Suprapubic skin (tissue), 4 donors: Measurements from ENCODE around the gene WDR54. TPM values are rescaled to one million over a fixed set of nuclear protein-coding genes. Genes with fewer than 3 reads are reported as not detected.

Source experiments
- DNase-seq, 2 donors: peaks; one replicate each; pipeline ENCODE4 v3.0.0-alpha.2; 2019; ENCODE audit warnings: low spot score in 2 of 2
- H3K27ac ChIP-seq: fragments of 200-600 bp; sonication (generic); one replicate; pipeline ENCODE4 v1.5.1; 2019
- H3K27me3 ChIP-seq: fragments of 200-600 bp; sonication (generic); one replicate; pipeline ENCODE4 v1.5.1; 2019
- H3K36me3 ChIP-seq: fragments of 200-600 bp; sonication (generic); one replicate; pipeline ENCODE4 v1.5.1; 2019
- H3K4me1 ChIP-seq: fragments of 200-600 bp; sonication (generic); one replicate; pipeline ENCODE4 v1.5.1; 2019
- H3K4me3 ChIP-seq: fragments of 200-600 bp; sonication (generic); one replicate; pipeline ENCODE4 v1.5.1; 2019; ENCODE audit warnings: mild to moderate bottlenecking
- H3K9me3 ChIP-seq: fragments of 200-600 bp; sonication (generic); one replicate; pipeline ENCODE4 v1.5.1; 2019
- CTCF ChIP-seq, 2 donors: fragments of 200-600 bp in 1 of 2; fragments of 450-650 bp in 1 of 2; sonication (generic) in 1 of 2; IDR thresholded peaks; one replicate each; pipeline ENCODE4 v1.5.1; 2016 to 2019; ENCODE audit warnings: antibody characterized with exemption in 2 of 2, mild to moderate bottlenecking in 1 of 2, moderate library complexity in 1 of 2
- EP300 ChIP-seq: sonication (generic); formaldehyde crosslinking; IDR thresholded peaks from one replicate; pipeline ENCODE4 v1.6.1; 2017; ENCODE audit warnings: antibody characterized with exemption
- POLR2A ChIP-seq, 2 donors: fragments of 450-650 bp; IDR thresholded peaks; one replicate each; pipeline ENCODE4 v1.6.1; 2017; ENCODE audit warnings: antibody characterized with exemption in 2 of 2, mild to moderate bottlenecking in 2 of 2, moderate library complexity in 2 of 2
- POLR2AphosphoS5 ChIP-seq, 3 donors: sonication (generic); formaldehyde crosslinking; IDR thresholded peaks; one replicate each; pipeline ENCODE4 v1.6.1; 2017; ENCODE audit warnings: antibody characterized with exemption in 3 of 3
- WGBS: methylation state at CpG from one replicate; pipeline ENCODE4 v1.1.5; 2018; 5-methylcytosine and 5-hydroxymethylcytosine counted together
- total RNA-seq, 4 donors: library from RNA; depleted of rRNA; stranded (reverse); fragments of >200 nt; gene quantifications; one replicate each; pipeline ENCODE4 v1.1.0, GENCODE V29; 2016

Gene WDR54
- total RNA-seq, 4 donors from 2014 or later = 5.0 to 12.0 (median 8.5) TPM

- Histone ChIP-seq H3K4me3 (peak overlapping the region; percentile 65), H3K27me3 (no peaks in the 10 kb centered on the region), H3K4me1 (peaks cover 20% of the 10 kb centered on the region), H3K9me3 (no peaks in the 10 kb centered on the region), H3K36me3 (peaks cover 17% of the 10 kb centered on the region), H3K27ac (peak overlapping the region; percentile 88)
- WGBS = 58% methylated on average over 16 of the region's 16 CpGs
- TF ChIP-seq POLR2AphosphoS5 (IDR thresholded peaks at IDR 0.05) (no peak), EP300 (no peak), CTCF (IDR thresholded peaks at IDR 0.05) (no peak), POLR2A (IDR thresholded peaks at IDR 0.05) (no peak)
- DNase-seq = no peak
Observed at GRCh38 chr2:74471332-74472065, 50.0 kb downstream of the WDR54 start.

- Histone ChIP-seq H3K27me3 (no peaks in the 10 kb centered on the region), H3K4me1 (peaks cover 20% of the 10 kb centered on the region), H3K36me3 (peaks cover 17% of the 10 kb centered on the region), H3K9me3 (no peaks in the 10 kb centered on the region), H3K4me3 (peak within 1 kb of the TSS; percentile 65), H3K27ac (peak within 1 kb of the TSS; percentile 88)
- TF ChIP-seq POLR2AphosphoS5 (IDR thresholded peaks at IDR 0.05) (peak; percentile 84 to 99 (median 95)), EP300 (no peak), POLR2A (IDR thresholded peaks at IDR 0.05) (peak in 1 of 2 donors; percentile 73), CTCF (IDR thresholded peaks at IDR 0.05) (no peak)
- 1% methylated on average over 43 of the region's 66 CpGs for WGBS
- DNase-seq = peak; percentile 97 to 98
Observed at GRCh38 chr2:74472086-74472944, 50.8 kb downstream of the WDR54 start, which contains the start of gene MRPL53. Gene MRPL53 (minus strand): TSS chr2:74472680. CDS start chr2:74472660, 20 bp downstream.

- Histone ChIP-seq H3K4me1 (peaks cover 20% of the 10 kb centered on the region), H3K9me3 (no peaks in the 10 kb centered on the region), H3K36me3 (peaks cover 17% of the 10 kb centered on the region), H3K27me3 (no peaks in the 10 kb centered on the region), H3K4me3 (peak overlapping the region; percentile 65), H3K27ac (peak overlapping the region; percentile 88)
- DNase-seq = no peak
- WGBS = 11% methylated on average over 7 of the region's 7 CpGs
- TF ChIP-seq POLR2AphosphoS5 (IDR thresholded peaks at IDR 0.05) (no peak), EP300 (no peak), POLR2A (IDR thresholded peaks at IDR 0.05) (no peak), CTCF (IDR thresholded peaks at IDR 0.05) (no peak)
Observed at GRCh38 chr2:74472945-74473258, 51.4 kb downstream of the WDR54 start.

- H3K27ac ChIP-seq = no peak overlapping the region
- peaks cover 20% of the 10 kb centered on the region for H3K4me1 ChIP-seq
- peaks cover 17% of the 10 kb centered on the region for H3K36me3 ChIP-seq
- H3K4me3 ChIP-seq = no peak overlapping the region
- WGBS = 71% methylated on average over 1 of the region's 6 CpGs
- TF ChIP-seq EP300 = no peak
- no peak for TF ChIP-seq POLR2AphosphoS5 (IDR thresholded peaks at IDR 0.05)
- no peak for TF ChIP-seq CTCF (IDR thresholded peaks at IDR 0.05)
- no peak for TF ChIP-seq POLR2A (IDR thresholded peaks at IDR 0.05)
- H3K27me3 ChIP-seq = no peaks in the 10 kb centered on the region
- H3K9me3 ChIP-seq = no peaks in the 10 kb centered on the region
- no peak for DNase-seq
Observed at GRCh38 chr2:74474481-74474880, 53.0 kb downstream of the WDR54 start.

- no peak for DNase-seq
- TF ChIP-seq POLR2A (IDR thresholded peaks at IDR 0.05) (no peak), POLR2AphosphoS5 (IDR thresholded peaks at IDR 0.05) (no peak), CTCF (IDR thresholded peaks at IDR 0.05) (no peak), EP300 (no peak)
- no peaks in the 10 kb centered on the region for H3K9me3 ChIP-seq
- no peaks in the 10 kb centered on the region for H3K27me3 ChIP-seq
- 95% methylated on average over 5 of the region's 5 CpGs for WGBS
- peaks cover 17% of the 10 kb centered on the region for H3K36me3 ChIP-seq
- peaks cover 20% of the 10 kb centered on the region for H3K4me1 ChIP-seq
- H3K27ac ChIP-seq = no peak overlapping the region
- no peak overlapping the region for H3K4me3 ChIP-seq
Observed at GRCh38 chr2:74474899-74475298, 53.4 kb downstream of the WDR54 start.
